NCI-H128 (cell line): ENCODE results near the gene CDHR4.
A peak's percentile ranks its signal among the peaks of the same experiment; 100 is the strongest.
"Not testable (repeated sequence)": the region's sequence is repeated elsewhere in the genome, so short reads cannot be mapped to it uniquely, and the experiment has no call there.

ENCODE experiments used
- DNase-seq: peaks from one replicate; lab custom pipeline; 2025; ENCODE audit not compliant: unreplicated experiment; lab: John Stamatoyannopoulos, UW

CDHR4 gene

GRCh38 chr3:49799761-49800160, at the start of gene CDHR4:
TSS of gene CDHR4 (minus strand) at chr3:49799873. CDS start at chr3:49799812, 61 bp downstream.
- no peak for DNase-seq

- no peak for DNase-seq
These were observed 46.0 kb upstream of the CDHR4 start for GRCh38 chr3:49845694-49846093.

GRCh38 chr3:49844464-49845183, 45.0 kb upstream of the CDHR4 start:
- DNase-seq = no peak

- no peak for DNase-seq
These were observed 43.3 kb upstream of the CDHR4 start for GRCh38 chr3:49842843-49843517.

- DNase-seq = no peak
These were observed 42.1 kb upstream of the CDHR4 start for GRCh38 chr3:49841806-49842205.

- no peak for DNase-seq
These were observed 41.5 kb upstream of the CDHR4 start for GRCh38 chr3:49841126-49841696.

- no peak for DNase-seq
These were observed 40.7 kb upstream of the CDHR4 start for GRCh38 chr3:49840388-49840787.

GRCh38 chr3:49839193-49839809, 39.6 kb upstream of the CDHR4 start:
- DNase-seq = peak; percentile 51

- DNase-seq = no peak
These were observed 31.7 kb upstream of the CDHR4 start for GRCh38 chr3:49831341-49831740.

GRCh38 chr3:49826016-49826415, 26.3 kb upstream of the CDHR4 start:
- no peak for DNase-seq

- DNase-seq = not testable (repeated sequence)
These were observed 23.5 kb upstream of the CDHR4 start for GRCh38 chr3:49823131-49823530.

GRCh38 chr3:49813497-49814174, 14.0 kb upstream of the CDHR4 start, which contains the start of gene UBA7:
TSS of gene UBA7 (minus strand) at chr3:49813953. CDS start at chr3:49813787, 166 bp downstream.
- no peak for DNase-seq

- DNase-seq = no peak
These were observed 13.3 kb upstream of the CDHR4 start for GRCh38 chr3:49812916-49813496.

- DNase-seq = no peak
These were observed 7.9 kb upstream of the CDHR4 start for GRCh38 chr3:49807431-49808114.

- no peak for DNase-seq
These were observed 7.2 kb upstream of the CDHR4 start for GRCh38 chr3:49806850-49807249.

GRCh38 chr3:49805897-49806701, 6.4 kb upstream of the CDHR4 start:
- no peak for DNase-seq

- no peak for DNase-seq
These were observed 5.7 kb upstream of the CDHR4 start for GRCh38 chr3:49805367-49805782.

- DNase-seq = no peak
These were observed 4.7 kb upstream of the CDHR4 start for GRCh38 chr3:49804141-49805041.
